H1 (cell line): ENCODE data around the gene BCAR3. TPM values are rescaled to one million over a fixed set of nuclear protein-coding genes. Genes with fewer than 3 reads are reported as not detected.

Source experiments
- CTCF ChIA-PET: fragments of 300-600 bp; sonication (Branson Sonifier 250); formaldehyde crosslinking; loops from one replicate; lab custom pipeline; 2021; ENCODE audit not compliant: partially characterized antibody; lab: Charles Lee
- POLR2A ChIA-PET: fragments of 300-600 bp; sonication (Branson Sonifier 250); formaldehyde crosslinking; loops from one replicate; lab custom pipeline; 2021; ENCODE audit warnings: inconsistent platforms; ENCODE audit not compliant: partially characterized antibody; lab: Charles Lee
- DNase-seq, 2 experiments: peaks; one replicate each; pipeline versions ENCODE4 v3.0.0 to v3.0.0-alpha.2; 2010 to 2022; ENCODE audit warnings: low spot score in 2 of 2, low read depth in 1 of 2, mixed read lengths in 1 of 2
- FAIRE-seq: peaks from 2 replicates; lab custom pipeline; 2011; peaks lifted over from hg19 to GRCh38; lab: Jason Lieb, UNC
- H2AFZ ChIP-seq: 2 replicates; pipeline ENCODE4 v1.8.1; 2012; ENCODE audit warnings: low read length, inconsistent platforms
- H2AK5ac ChIP-seq: 2 replicates; pipeline ENCODE4 v1.6.1; 2013; ENCODE audit warnings: low read depth, low read length
- H2BK120ac ChIP-seq: replicated peaks from 2 replicates; pipeline ENCODE3; 2013; ENCODE audit warnings: low read depth, low read length, inconsistent platforms
- H2BK12ac ChIP-seq: 2 replicates; pipeline ENCODE4 v1.6.1; 2013; ENCODE audit warnings: low read depth, low read length
- H2BK15ac ChIP-seq: 2 replicates; pipeline ENCODE4 v1.6.1; 2013; ENCODE audit warnings: low read length
- H2BK20ac ChIP-seq: 2 replicates; pipeline ENCODE4 v1.6.1; 2013; ENCODE audit warnings: low read length
- H2BK5ac ChIP-seq: 2 replicates; pipeline ENCODE4 v1.6.1; 2013; ENCODE audit warnings: low read depth, low read length
- H3K14ac ChIP-seq: 2 replicates; pipeline ENCODE4 v1.6.1; 2013; ENCODE audit warnings: inconsistent platforms; ENCODE audit not compliant: insufficient read length
- H3K18ac ChIP-seq: 2 replicates; pipeline ENCODE4 v1.6.1; 2013; ENCODE audit warnings: low read length; ENCODE audit errors: extremely low read depth
- H3K23ac ChIP-seq: 2 replicates; pipeline ENCODE4 v1.6.1; 2013; ENCODE audit warnings: inconsistent platforms; ENCODE audit not compliant: insufficient read length
- H3K23me2 ChIP-seq: 2 replicates; pipeline ENCODE4 v1.6.1; 2013; ENCODE audit warnings: low read depth, low read length
- H3K27ac ChIP-seq: 2 replicates; pipeline ENCODE4 v1.6.1; 2011; ENCODE audit warnings: low read depth, low read length, inconsistent platforms
- H3K27me3 ChIP-seq, 4 experiments: replicated peaks in 1 of 4; 1 replicate in 1 of 4; 2 replicates in 3 of 4; pipeline versions ENCODE4 v1.6.1 to v1.8.1; 2011 to 2013; ENCODE audit warnings: low read length in 3 of 4, mild to moderate bottlenecking in 3 of 4, inconsistent platforms in 2 of 4, mixed read lengths in 2 of 4, moderate library complexity in 1 of 4; ENCODE audit not compliant: control insufficient read depth in 3 of 4, insufficient read depth in 3 of 4; ENCODE audit errors: extremely low read depth in 1 of 4
- H3K36me3 ChIP-seq, 4 experiments: 2 replicates each; pipeline versions ENCODE4 v1.6.1 to v1.8.1; 2011 to 2013; ENCODE audit warnings: mild to moderate bottlenecking in 4 of 4, low read length in 3 of 4, moderate library complexity in 2 of 4, control low read depth in 1 of 4, inconsistent platforms in 1 of 4; ENCODE audit not compliant: insufficient read depth in 4 of 4, control insufficient read depth in 2 of 4
- H3K4ac ChIP-seq: replicated peaks from 2 replicates; pipeline ENCODE3; 2013; ENCODE audit warnings: low read length, low read depth, mixed read lengths, inconsistent platforms; ENCODE audit not compliant: insufficient read length
- H3K4me1 ChIP-seq, 4 experiments: replicated peaks in 1 of 4; 1 replicate in 1 of 4; 2 replicates in 3 of 4; pipeline versions ENCODE4 v1.6.1 to v1.8.1; 2011 to 2013; ENCODE audit warnings: low read length in 3 of 4, inconsistent platforms in 2 of 4, mixed read lengths in 1 of 4; ENCODE audit not compliant: insufficient read depth in 4 of 4, control insufficient read depth in 3 of 4
- H3K4me2 ChIP-seq, 2 experiments: 2 replicates each; pipeline versions ENCODE4 v1.6.1 to v1.8.1; 2011 to 2013; ENCODE audit warnings: low read depth in 2 of 2, low read length in 2 of 2, control low read depth in 1 of 2, inconsistent platforms in 1 of 2, mild to moderate bottlenecking in 1 of 2; ENCODE audit not compliant: insufficient read depth in 1 of 2
- H3K4me3 ChIP-seq, 4 experiments: fragments of 200-600, 300-600 bp in 1 of 4; sonication (generic), shearing (Covaris generic), sonication (Bioruptor Twin) in 1 of 4; 2 replicates each; pipeline versions ENCODE4 v1.5.1 to v1.8.1; 2011 to 2016; ENCODE audit warnings: low read length in 4 of 4, low read depth in 3 of 4, control low read depth in 2 of 4, inconsistent platforms in 2 of 4, mild to moderate bottlenecking in 2 of 4, mixed read lengths in 1 of 4, moderate library complexity in 1 of 4; ENCODE audit not compliant: insufficient read depth in 2 of 4; ENCODE audit errors: extremely low read depth in 1 of 4
- H3K56ac ChIP-seq: replicated peaks from 2 replicates; pipeline ENCODE3; 2013; ENCODE audit warnings: low read depth, mild to moderate bottlenecking, mixed read lengths, low read length, inconsistent platforms; ENCODE audit not compliant: insufficient read length
- H3K79me1 ChIP-seq: 2 replicates; pipeline ENCODE4 v1.6.1; 2013; ENCODE audit warnings: low read depth, low read length, control low read depth
- H3K79me2 ChIP-seq, 2 experiments: 2 replicates each; pipeline versions ENCODE4 v1.6.1 to v1.8.1; 2012 to 2013; ENCODE audit warnings: low read length in 2 of 2, mild to moderate bottlenecking in 2 of 2, inconsistent platforms in 1 of 2; ENCODE audit not compliant: insufficient read depth in 2 of 2, control insufficient read depth in 1 of 2
- H3K9ac ChIP-seq, 4 experiments: replicated peaks in 1 of 4; 1 replicate in 1 of 4; 2 replicates in 3 of 4; pipeline versions ENCODE4 v1.6.1 to v1.8.1; 2011 to 2013; ENCODE audit warnings: low read depth in 3 of 4, low read length in 3 of 4, control low read depth in 2 of 4, mild to moderate bottlenecking in 2 of 4, moderate library complexity in 2 of 4, inconsistent platforms in 1 of 4; ENCODE audit errors: extremely low read depth in 1 of 4
- H3K9me3 ChIP-seq, 2 experiments: 2 replicates each; pipeline versions ENCODE4 v1.6.1 to v1.8.1; 2012 to 2013; ENCODE audit warnings: mild to moderate bottlenecking in 2 of 2, moderate library complexity in 2 of 2, control low read depth in 1 of 2, inconsistent platforms in 1 of 2, low read depth in 1 of 2, low read length in 1 of 2, mixed read lengths in 1 of 2; ENCODE audit not compliant: insufficient read depth in 2 of 2
- H4K20me1 ChIP-seq, 2 experiments: replicated peaks in 1 of 2; 2 replicates each; pipeline versions ENCODE3 to v1.8.1; 2011 to 2013; ENCODE audit warnings: inconsistent platforms in 2 of 2, low read length in 2 of 2, mild to moderate bottlenecking in 1 of 2; ENCODE audit not compliant: insufficient read depth in 2 of 2, control insufficient read depth in 1 of 2
- H4K5ac ChIP-seq: 2 replicates; pipeline ENCODE4 v1.6.1; 2013; ENCODE audit warnings: low read length, low read depth, mixed read lengths, inconsistent platforms; ENCODE audit not compliant: insufficient read length
- H4K8ac ChIP-seq: 2 replicates; pipeline ENCODE4 v1.8.0; 2013; ENCODE audit warnings: mild to moderate bottlenecking, moderate library complexity, low read length, inconsistent platforms; ENCODE audit not compliant: insufficient read depth; ENCODE audit errors: extremely low read depth
- H4K91ac ChIP-seq: replicated peaks from 2 replicates; pipeline ENCODE3; 2013; ENCODE audit warnings: low read length, mixed read lengths, inconsistent platforms; ENCODE audit not compliant: insufficient read length
- CHD7 ChIP-seq: fragments of 300-600 bp; sonication (generic); IDR thresholded peaks from 2 replicates; pipeline ENCODE4 v1.7.1; 2012; ENCODE audit warnings: low read length, moderate library complexity, mild to moderate bottlenecking, inconsistent platforms; ENCODE audit not compliant: insufficient replicate concordance
- polyA plus RNA-seq, 7 experiments: library from polyadenylated mRNA; depleted of rRNA in 3 of 7; stranded (reverse) in 5 of 7; unstranded in 2 of 7; fragments of >200 nt in 5 of 7; fragments of 200-250 nt in 2 of 7; gene quantifications; 1 replicate in 5 of 7; 2 replicates in 1 of 7; 4 replicates in 1 of 7; pipeline versions ENCODE4 v1.2.1 to v1.2.3, GENCODE V29; 2011 to 2013; ENCODE audit warnings: missing spikeins in 2 of 7, mixed read lengths in 2 of 7
- total RNA-seq: library from RNA; stranded (reverse); fragmentation: NEBNext Ultra II Directional; extraction: Animal tissue kit (Norgen Biotek cat#: 25700); gene quantifications from 2 replicates; pipeline ENCODE4 v1.2.1, GENCODE V29; 2021

The BCAR3 gene
- total and polyA plus RNA-seq, 2 of the 8 experiments (the other 6 are each of a cell fraction or from before 2014, with no cell fraction given): 5.6 to 9.2 TPM

GRCh38 chr1:93537396-93537795 is 144.2 kb downstream of the BCAR3 start:
- no peak overlapping the region for H3K23ac ChIP-seq
- H2BK5ac ChIP-seq: no peak overlapping the region
- no peak overlapping the region for H3K27ac ChIP-seq
- no peaks in the 10 kb centered on the region for H4K20me1 ChIP-seq
- no peaks in the 10 kb centered on the region for H3K79me1 ChIP-seq
- H3K9me3 ChIP-seq: no peaks in the 10 kb centered on the region
- H2BK12ac ChIP-seq: no peak overlapping the region
- H3K14ac ChIP-seq: no peak overlapping the region
- DNase-seq (no peak), FAIRE-seq (no peak)
- no peak overlapping the region for H2BK120ac ChIP-seq
- H4K91ac ChIP-seq: no peak overlapping the region
- no peak overlapping the region for H4K5ac ChIP-seq
- H3K4me3 ChIP-seq: no peak overlapping the region
- no peaks in the 10 kb centered on the region for H3K4me1 ChIP-seq
- no peaks in the 10 kb centered on the region for H3K23me2 ChIP-seq
- no peak overlapping the region for H2BK20ac ChIP-seq
- H2BK15ac ChIP-seq: no peak overlapping the region
- H3K36me3 ChIP-seq: peaks cover 0 to 43% (median 0%) of the 10 kb centered on the region in 4 experiments; a peak in 2 of 8 replicates
- no peak overlapping the region for H3K9ac ChIP-seq
- CTCF ChIA-PET: no interaction called here
- H4K8ac ChIP-seq: no peak overlapping the region
- no peak overlapping the region for H3K56ac ChIP-seq
- H2AFZ ChIP-seq: no peak overlapping the region
- no peaks in the 10 kb centered on the region for H3K27me3 ChIP-seq
- H3K4ac ChIP-seq: no peak overlapping the region
- H2AK5ac ChIP-seq: no peak overlapping the region
- H3K18ac ChIP-seq: no peak overlapping the region
- no peak overlapping the region for H3K4me2 ChIP-seq
- POLR2A ChIA-PET: no interaction called here
- H3K79me2 ChIP-seq: no peaks in the 10 kb centered on the region
- TF ChIP-seq CHD7: no peak
